HPDE6-E6E7 (cell line): ENCODE results near the gene TTC17.
"Not testable (repeated sequence)": the region's sequence is repeated elsewhere in the genome, so short reads cannot be mapped to it uniquely, and the experiment has no call there.

ENCODE experiments used
- DNase-seq: peaks from one replicate; pipeline ENCODE4 v3.0.0; 2011; ENCODE audit warnings: missing footprints; ENCODE audit errors: extremely low spot score

TTC17 gene

DNA sequence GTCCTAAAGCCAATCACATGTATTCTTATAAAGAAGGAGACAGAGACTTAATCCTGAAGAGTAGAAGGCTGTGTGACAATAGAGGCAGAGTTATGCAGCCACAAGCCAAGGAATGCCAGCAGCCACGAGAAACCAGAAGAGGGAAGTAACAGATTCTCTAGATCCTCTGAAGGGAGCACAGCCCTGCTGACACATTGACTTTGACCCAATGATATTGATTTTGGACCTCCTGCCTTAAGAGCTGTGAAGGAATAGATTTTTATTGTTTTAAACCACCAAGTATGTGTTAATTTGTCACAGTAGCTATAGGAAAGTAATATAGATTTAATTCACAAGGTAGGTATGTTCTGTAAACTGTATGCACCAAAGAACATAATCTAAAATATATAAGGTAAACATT lies 103.6 kb downstream of the TTC17 start:
- no peak for DNase-seq

DNA sequence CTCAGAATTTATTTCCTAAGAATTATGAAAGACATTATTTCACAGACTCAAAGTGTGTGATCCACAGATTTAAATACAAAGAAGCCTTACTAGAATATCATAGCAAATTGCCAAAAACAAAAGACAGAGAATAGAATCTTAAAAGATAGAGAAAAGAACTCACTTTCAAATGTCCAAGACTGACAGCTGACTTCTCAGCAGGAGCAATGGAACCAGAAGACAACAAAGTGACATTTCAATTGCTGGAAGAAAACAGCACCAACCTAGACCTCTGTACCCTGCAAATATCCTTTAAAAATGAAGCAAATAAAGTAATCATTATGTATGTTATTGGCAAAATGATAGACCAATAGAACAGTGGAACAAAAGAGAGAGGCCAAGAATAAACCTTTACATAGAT lies 109.2 kb downstream of the TTC17 start:
- no peak for DNase-seq

DNA sequence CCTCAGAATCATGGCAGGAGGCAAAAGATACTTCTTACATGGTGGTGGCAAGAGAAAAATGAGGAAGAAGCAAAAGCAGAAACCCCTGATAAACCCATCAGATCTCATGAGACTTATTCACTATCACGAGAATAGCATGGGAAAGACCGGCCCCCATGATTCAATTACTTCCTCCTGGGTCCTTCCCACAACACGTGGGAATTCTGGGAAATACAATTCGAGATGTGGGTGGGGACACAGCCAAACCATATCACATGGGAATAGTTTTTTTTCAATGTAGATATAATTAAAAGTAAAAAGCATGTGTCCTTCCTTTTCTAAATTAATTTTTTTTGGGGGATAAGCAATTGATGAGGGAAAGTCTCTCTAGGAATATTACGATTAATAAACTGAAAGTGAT lies 118.8 kb downstream of the TTC17 start:
- DNase-seq, result not testable (repeated sequence)

DNA sequence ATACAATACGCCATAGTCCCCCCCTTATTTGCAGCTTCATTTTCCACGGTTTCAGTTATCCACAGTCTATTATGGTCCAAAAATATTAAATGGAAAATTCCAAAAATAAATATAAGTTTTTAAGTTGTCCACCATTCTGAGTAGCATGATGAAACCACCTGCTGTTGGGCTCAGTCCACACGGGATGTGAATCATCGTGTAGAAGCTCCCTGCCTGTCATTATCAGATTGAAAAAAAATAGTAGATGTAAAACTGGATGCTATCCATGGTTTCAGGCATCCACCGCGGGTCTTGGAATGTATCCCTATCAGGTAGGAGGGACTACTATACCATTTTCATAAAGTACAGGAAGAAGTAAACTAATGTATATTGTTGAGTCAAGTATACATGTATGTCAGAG lies 127.4 kb downstream of the TTC17 start:
- no peak for DNase-seq

DNA sequence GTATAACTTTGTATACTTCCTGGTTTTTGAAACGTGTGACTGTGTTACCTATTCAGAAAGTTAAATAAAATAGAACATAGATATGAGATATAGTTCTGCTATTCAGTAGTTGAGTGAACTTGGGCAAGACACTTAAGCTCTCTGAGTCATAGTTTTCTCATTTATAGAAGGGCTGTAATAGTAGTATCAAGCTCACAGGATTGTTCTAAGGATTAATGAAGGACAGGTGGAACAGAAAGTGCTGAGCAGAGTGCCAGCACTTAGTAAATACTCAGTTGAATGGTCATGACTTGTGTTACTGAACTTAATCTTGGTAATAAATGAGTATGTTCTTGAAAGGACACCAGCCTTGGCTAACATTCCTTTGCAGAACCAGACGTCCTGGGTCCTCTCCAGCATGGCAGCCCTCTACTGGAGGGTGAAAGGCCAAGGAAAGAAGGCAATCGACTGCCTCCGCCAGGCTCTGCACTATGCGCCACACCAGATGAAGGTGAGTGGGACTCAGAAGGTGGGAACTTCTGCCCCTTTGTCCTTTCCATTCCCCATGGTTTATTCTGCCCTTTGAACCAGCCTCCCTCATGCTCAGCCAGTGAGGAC lies 131.2 kb downstream of the TTC17 start:
- no peak for DNase-seq

DNA sequence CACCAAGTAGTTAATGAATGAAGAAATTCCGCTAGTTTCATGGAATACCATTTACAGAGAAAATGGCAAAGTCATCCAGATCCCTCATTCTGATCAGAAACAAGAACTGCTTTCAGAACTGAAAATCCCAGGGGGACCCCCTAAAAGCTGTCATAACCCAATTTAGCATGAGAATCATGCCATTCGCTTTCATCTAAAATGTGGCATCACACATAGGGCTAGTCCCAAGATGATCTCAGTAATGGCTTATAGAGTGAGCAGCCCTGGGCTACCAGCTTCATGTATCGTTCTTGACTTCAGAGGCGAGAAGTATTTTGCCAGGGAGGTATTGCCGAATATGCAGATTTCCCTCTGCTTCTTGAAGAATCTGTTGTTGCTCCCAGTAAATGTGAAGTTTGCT lies 134.0 kb downstream of the TTC17 start:
- DNase-seq, result no peak

DNA sequence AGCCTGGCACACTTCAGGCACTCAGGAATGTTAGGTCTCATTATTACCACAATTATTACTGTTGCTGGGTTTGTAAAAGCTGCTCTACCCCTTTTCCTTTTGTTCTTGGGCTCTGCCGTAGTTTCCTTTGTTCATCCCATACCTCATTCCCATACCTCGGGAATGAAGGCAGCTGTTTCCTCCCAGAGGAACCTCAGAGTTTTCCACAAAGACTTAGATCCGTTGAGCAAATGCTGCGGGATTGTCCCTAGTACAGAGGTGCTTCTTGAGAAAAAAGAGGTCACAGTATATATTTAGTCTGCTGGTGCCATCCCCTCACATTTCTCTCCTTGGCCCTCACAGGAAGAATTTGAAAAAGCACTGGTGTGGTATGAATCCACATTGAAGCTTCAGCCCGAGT lies 134.7 kb downstream of the TTC17 start:
- no peak for DNase-seq

DNA sequence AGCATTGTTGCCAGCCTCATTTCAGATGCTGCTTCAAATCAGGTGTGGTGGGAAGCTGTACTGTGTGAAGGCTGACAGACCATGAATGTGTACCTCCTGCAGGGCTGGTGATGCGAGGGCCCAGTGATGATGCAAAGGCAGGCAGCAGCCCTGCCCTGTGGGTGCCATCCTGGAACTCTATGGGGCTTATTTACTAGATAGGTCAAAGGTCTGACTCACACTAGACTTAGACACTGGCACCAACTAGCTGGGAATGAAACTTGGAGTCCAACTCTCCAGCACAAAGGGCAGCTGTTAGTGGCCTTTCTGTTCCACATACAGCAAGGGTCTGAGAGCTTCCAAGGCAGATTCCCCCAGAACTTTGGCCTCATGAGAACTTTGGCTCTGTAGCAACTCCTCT lies 138.4 kb downstream of the TTC17 start:
- DNase-seq, result no peak

DNA sequence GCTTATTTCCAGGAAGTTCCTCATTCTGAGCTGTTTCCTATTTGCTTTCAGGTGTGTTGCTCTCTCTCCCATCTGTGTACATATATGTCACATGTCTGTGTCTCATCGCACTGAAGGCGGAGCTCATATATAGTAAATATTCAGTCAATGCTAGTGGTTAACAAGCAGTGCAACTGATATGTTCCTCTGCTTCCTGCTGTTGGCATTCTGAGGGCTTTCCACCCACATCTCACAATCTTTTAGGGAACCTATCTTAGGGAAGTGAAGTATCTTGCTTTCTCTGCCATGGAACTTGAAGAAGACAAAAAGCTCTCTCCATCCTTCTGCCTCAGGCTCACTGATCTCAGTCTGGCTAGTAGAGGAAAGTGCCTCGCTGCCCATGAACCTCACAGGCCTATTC lies 139.8 kb downstream of the TTC17 start:
- no peak for DNase-seq

DNA sequence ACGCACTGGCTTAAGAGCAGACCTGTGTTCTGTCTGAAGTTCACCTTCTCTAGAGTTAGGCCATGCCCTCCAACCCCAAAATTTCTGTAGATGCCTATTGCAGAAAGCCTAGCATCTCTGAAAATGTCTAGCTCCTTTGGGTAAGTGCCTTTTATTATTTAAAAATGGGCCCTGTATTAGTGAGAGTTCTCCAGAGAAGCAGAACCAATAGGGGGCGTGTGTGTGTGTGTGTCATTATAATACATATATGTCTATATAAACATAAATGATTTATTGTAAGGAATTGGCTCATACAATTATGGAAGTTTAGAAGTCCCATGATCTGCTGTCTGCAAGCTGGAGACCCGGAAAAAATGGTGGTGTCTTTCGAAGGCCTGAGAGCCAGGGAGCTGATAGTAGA lies 144.7 kb downstream of the TTC17 start:
- DNase-seq, result no peak

DNA sequence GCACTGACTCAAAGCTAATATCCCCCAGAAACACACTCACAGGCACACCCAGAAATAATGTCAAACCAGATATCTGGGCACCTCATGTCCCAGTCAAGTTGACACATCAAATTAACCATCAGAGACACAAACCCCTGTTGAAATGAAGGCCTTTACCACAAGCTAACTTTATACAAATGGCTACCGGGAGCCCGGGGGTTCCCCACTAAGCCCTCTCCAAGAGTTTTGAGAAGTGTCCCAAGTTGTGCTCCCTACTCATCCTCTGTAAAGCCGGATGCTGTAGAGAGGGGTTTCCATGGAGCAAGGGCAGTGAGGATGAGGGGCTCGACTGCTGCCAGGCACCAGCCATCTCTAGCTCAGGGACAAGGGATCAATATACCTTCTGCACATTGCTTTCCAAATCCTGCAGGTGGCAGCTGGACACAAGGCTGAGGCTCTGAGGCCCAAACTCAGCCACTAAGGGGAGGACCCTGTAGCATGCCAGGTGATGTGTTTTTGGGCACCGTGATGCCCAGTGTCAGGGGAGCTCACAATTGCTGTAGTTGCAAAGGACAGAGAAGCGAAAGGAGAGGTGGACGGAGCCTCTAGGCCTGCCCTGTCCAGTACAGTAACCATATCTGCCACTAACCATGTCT lies 145.7 kb downstream of the TTC17 start:
- peak; percentile 40 for DNase-seq

DNA sequence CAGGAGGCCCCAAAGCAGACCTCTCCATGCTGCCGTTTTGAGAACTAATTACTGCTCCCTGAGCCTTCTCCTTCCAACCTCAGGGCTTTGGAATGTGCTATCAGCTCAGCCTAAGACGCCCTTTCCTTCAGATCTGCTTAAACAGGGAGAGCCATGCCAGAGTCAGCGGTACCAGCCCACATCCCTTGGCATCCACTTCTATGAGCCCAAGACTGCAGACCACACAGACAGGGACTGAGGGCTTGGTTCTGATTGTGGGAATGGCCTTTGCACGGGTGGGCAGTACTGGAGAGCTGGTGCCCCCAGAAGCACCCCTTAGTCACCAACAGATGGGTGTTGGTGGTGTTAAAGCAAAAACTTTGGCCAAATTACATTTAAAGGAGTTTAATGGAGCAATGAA lies 146.5 kb downstream of the TTC17 start:
- DNase-seq, result no peak

DNA sequence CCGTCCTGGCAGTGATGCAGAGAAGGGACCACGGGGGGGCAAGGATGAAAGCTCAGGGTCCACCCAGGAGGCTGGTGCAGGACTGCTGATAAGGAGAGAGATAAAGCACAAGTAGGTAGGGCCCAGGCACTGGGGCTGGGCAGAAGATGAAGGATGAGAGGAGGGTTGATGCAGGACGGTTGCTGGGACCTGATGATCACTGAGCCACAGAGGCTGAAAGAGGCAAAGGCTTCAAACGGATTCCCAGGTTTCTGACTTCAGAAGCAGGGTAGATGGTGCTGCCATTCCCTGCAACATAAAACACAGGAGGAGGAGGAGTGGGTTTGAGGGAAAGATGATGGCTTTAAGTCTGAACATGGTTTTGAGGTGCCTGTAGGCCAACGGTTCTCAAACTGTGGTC lies 148.5 kb downstream of the TTC17 start:
- DNase-seq, result no peak

DNA sequence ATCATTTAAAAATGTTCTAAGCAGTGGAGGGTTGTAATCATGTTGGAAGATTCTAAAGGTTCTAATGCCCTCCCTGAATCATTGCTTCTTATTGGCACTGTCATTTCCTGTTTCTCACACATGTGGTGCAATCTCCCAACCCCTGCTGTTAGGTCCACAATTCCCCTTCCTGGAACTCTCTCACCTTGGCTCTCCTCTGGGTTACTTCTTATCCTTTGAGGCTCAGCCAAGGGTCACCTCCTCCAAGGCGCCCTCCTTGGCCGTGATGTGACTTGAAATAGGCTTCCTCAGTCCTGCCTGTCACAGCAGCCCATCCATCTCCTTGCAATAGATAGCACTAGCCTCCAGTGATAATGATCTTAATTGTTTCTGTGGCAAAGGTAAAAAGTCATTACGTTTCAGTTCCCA lies 149.8 kb downstream of the TTC17 start:
- DNase-seq, result peak; percentile 35

DNA sequence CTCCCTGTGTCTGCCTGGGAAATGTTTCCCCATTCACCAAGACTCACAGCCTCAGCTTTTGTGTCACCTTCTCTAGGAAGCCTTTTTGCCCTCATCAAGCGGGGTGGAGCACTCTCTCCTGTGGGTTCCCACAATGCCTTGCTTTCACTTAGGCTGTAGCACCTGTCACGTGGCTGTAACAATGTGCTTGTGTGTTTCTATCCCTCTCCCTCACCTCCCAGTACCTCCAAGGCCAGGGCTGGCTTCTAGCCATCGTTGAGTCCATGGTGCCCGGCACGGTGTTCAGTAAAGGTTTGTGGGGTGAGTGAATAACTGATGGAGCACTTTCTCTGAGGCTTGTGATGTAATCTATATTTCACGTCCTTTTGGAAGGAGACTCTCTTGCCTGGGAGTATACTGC lies 153.2 kb downstream of the TTC17 start:
- no peak for DNase-seq

DNA sequence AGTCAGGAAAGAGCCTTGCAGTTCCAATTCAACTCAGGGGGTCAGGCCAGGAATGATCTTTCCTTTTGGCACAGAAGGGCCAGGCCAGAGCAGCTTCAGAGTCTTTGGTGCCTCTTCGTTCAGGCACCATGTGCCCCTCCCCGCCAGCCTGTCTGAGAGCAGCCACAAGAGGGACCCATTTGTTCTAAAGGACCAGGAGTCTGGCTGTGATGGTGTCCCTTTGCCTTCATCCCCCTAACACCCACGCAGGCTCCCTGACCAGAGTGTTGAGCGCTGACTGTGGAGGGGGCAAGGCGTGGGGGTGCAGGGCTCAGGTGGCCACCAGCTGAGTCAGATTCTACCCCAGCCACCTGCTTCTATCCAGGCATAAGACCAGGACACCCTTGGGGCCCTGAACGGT lies 156.4 kb downstream of the TTC17 start:
- DNase-seq, result no peak

DNA sequence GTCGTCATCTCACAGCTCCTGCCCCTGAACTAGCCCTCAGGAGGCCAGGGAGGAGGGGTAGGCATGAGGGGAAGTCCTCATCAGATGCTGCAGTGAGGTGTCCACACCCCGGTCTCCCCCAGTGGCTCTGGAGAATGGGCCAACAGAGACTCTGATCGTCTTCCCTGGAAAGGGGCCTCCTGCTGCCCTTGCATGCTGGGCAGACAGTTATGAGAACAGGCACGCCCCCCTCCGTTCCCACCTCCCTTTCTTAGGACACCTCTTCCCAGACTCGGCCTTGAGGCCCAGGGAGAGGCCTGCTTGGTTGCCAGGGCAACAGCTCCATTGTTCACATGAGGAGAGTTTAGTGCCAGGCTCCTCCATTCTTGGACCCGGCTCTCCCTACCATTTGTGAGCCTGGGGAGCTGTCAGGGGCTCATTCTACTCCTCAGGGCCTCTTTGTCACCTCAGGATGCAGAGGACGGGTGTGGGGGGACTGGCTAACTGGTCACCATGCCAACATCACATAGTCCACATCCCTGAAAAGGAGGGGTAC lies 157.7 kb downstream of the TTC17 start:
- no peak for DNase-seq

DNA sequence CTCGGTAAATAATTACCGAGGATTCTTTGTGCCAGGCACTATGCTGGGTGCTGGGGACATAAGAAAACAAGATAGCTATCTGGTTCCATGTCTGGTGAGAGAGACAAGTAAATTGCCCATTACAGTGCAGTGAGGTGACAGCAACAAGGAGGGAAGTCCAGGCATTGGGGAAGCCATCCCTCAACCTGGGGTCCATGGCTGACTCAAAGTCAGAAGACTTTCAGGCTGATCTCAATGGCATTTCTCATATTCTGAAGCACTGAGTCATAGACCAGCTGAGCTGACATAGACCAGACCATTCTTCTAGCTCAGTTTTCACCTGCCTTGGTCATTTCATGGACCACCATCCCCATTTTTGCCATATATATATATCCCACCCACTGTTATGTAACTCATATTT lies 158.8 kb downstream of the TTC17 start:
- no peak for DNase-seq

DNA sequence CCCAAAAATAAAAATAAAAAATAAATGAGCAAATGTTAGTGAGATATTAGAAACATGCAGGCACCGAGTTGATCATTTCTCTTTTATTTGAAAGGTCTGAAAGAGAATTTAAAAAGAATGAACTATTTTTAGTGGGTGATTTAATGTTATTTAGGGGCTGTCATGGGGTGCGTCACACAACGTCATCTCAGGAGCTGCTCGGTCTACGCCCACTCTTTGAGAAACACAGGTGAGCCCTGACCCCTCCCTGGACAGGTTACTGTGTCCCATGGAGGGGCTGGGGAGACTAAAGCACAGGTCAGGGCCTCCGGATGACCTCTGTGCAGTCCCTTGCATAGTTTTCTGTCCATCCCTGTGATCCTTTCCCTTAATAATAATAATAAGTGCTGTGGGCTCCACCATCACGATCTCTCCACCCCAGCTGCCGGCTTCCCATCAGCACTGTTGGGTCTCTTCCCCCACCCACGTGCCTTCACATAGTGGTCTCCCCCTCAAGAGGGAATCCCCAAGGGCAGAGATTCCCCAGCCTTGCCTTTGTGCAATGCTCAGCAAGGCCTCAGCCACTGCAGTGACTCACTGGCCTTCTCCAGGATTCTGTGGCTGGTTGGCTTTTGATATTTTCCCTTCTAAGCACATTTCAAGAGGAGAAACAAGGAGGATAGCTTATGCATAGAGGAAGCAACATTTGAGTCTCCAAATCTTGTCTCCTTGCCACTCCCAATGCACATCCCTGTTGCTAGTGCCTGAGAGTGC lies 159.9 kb downstream of the TTC17 start:
- no peak for DNase-seq

DNA sequence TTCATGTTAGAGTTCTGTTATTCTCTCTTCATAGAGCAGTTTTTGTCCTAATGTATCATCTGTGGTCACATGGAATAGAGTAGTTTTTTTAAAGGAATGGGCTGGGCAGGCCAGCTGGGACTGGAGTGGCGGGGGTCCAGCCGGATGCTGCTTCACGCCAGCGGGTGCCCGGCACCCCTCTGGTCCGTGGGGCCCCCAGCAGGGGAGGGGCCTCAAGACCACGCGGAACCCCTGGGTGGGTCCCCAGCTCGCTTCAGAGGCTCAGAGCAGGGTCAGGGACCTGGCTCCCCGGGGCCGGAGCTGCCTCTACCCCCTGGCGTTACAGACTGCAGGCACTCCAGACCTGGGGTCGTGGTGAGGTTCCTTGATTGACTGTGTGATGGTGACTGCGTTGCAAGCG lies 162.8 kb downstream of the TTC17 start:
- DNase-seq, result no peak

DNA sequence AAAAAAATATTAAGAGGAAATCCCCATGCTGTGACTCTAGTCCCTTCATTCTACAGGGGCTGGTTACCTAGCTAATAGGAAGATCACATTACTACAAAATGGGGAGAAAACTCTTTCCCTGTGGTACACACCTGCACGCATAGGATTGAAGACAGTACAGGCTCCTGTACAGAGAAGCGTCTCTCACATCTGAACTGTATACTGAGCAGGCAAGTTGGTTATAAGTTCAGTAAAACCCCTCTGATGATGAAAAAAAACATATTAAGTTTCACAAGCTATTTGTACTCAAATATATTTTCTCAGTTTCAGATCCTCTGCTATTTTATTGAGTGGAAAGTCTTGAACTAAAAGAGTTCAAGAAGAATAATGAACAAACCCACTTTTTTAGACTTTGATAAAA lies 164.9 kb downstream of the TTC17 start:
- no peak for DNase-seq

DNA sequence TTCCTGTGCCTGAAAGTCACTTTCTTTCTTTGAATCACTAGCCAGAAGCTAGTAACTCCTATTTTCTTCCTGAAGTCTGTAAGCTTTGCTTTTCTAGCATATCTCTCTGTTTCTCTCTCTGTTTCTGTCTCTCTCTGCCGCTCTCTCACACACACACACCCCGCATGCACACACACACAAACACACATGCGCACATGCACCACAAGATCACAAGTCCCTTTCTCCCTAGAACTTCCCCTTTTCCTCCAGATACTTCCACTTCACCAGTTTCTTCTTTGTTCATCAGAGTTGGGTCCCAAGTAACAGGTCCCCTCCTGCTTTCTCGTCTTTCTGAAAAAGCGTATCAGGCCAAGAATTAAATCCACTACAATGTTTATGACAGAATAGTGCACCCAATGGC lies 173.3 kb downstream of the TTC17 start:
- no peak for DNase-seq
